IMR-90 (cell line): ENCODE results near the gene AHI1. TPM values are rescaled to one million over a fixed set of nuclear protein-coding genes. Genes with fewer than 3 reads are reported as not detected.

Experiments
- ATAC-seq: fragments of 200-7000 bp; cut with Tn5 transposase; 2 replicates; pipeline ENCODE4 v1.9.1; 2020; ENCODE audit warnings: low read depth, mild to moderate bottlenecking, moderate library complexity
- BruUV-seq: library from RNA; stranded (reverse); fragments of 400-500 nt; replicated peaks from 2 replicates; lab custom pipeline; 2021; lab: Mats Ljungman, UMichigan
- CTCF ChIA-PET: fragments of 300-600 bp; formaldehyde crosslinking; extraction: SDS; loops from one replicate; lab custom pipeline; 2021; ENCODE audit warnings: antibody characterized with exemption; lab: Yijun Ruan, JAX
- POLR2A ChIA-PET: fragments of 300-600 bp; sonication (Branson Sonifier 250); formaldehyde crosslinking; loops from one replicate; lab custom pipeline; 2022; ENCODE audit warnings: antibody characterized with exemption; ENCODE audit not compliant: unreplicated experiment; lab: Charles Lee
- DNase-seq: peaks from one replicate; pipeline ENCODE4 v3.0.0; 2013
- H2AFZ ChIP-seq: replicated peaks from 2 replicates; pipeline ENCODE3; 2013; ENCODE audit warnings: low read length, mild to moderate bottlenecking; ENCODE audit not compliant: poor library complexity
- H2AK5ac ChIP-seq: 2 replicates; pipeline ENCODE4 v1.6.1; 2013; ENCODE audit warnings: low read depth, low read length, inconsistent platforms
- H2AK9ac ChIP-seq: replicated peaks from 2 replicates; pipeline ENCODE3; 2013; ENCODE audit warnings: mild to moderate bottlenecking, low read depth, low read length, moderate library complexity; ENCODE audit not compliant: poor library complexity
- H2BK120ac ChIP-seq: 2 replicates; pipeline ENCODE4 v1.6.1; 2013; ENCODE audit warnings: low read depth, low read length, inconsistent platforms
- H2BK15ac ChIP-seq: 3 replicates; pipeline ENCODE4 v1.6.1; 2013; ENCODE audit warnings: low read depth, low read length, inconsistent platforms
- H2BK20ac ChIP-seq: 2 replicates; pipeline ENCODE4 v1.6.1; 2013; ENCODE audit warnings: low read depth, mild to moderate bottlenecking, inconsistent platforms, low read length, moderate library complexity
- H2BK5ac ChIP-seq: 2 replicates; pipeline ENCODE4 v1.6.1; 2013; ENCODE audit warnings: mild to moderate bottlenecking, low read depth, low read length, inconsistent platforms; ENCODE audit not compliant: poor library complexity, severe bottlenecking
- H3K14ac ChIP-seq: replicated peaks from 2 replicates; pipeline ENCODE4 v1.6.1; 2013; ENCODE audit warnings: low read depth, low read length, inconsistent platforms
- H3K18ac ChIP-seq: 2 replicates; pipeline ENCODE4 v1.6.1; 2013; ENCODE audit warnings: low read depth, low read length, control low read depth
- H3K23ac ChIP-seq: 2 replicates; pipeline ENCODE4 v1.6.1; 2013; ENCODE audit warnings: low read depth, low read length, inconsistent platforms
- H3K27ac ChIP-seq: 2 replicates; pipeline ENCODE4 v1.5.1; 2013; ENCODE audit warnings: mild to moderate bottlenecking, control low read depth, low read length; ENCODE audit not compliant: insufficient read depth
- H3K27me3 ChIP-seq: 2 replicates; pipeline ENCODE4 v1.6.1; 2013; ENCODE audit warnings: low read length; ENCODE audit not compliant: control insufficient read depth, insufficient read depth
- H3K36me3 ChIP-seq: 2 replicates; pipeline ENCODE4 v1.6.1; 2013; ENCODE audit warnings: low read length, mixed read lengths; ENCODE audit not compliant: control insufficient read depth, insufficient read depth
- H3K4ac ChIP-seq: 2 replicates; pipeline ENCODE4 v1.6.1; 2013; ENCODE audit warnings: low read depth, low read length, inconsistent platforms
- H3K4me1 ChIP-seq: 2 replicates; pipeline ENCODE4 v1.6.1; 2013; ENCODE audit warnings: low read length, mixed read lengths; ENCODE audit not compliant: control insufficient read depth, insufficient read depth
- H3K4me2 ChIP-seq: 2 replicates; pipeline ENCODE4 v1.6.1; 2013; ENCODE audit warnings: low read depth, mild to moderate bottlenecking, control low read depth, low read length, moderate library complexity
- H3K4me3 ChIP-seq: 2 replicates; pipeline ENCODE4 v1.5.1; 2013; ENCODE audit warnings: low read depth, mild to moderate bottlenecking, control low read depth, low read length, moderate library complexity; ENCODE audit not compliant: insufficient read depth
- H3K56ac ChIP-seq: 2 replicates; pipeline ENCODE4 v1.6.1; 2013; ENCODE audit warnings: low read length, inconsistent platforms; ENCODE audit not compliant: insufficient read depth; ENCODE audit errors: extremely low read depth
- H3K79me1 ChIP-seq, 2 experiments: 2 replicates each; pipeline ENCODE4 v1.6.1; 2013; ENCODE audit warnings: low read length in 2 of 2, inconsistent platforms in 1 of 2, low read depth in 1 of 2
- H3K9ac ChIP-seq: 2 replicates; pipeline ENCODE4 v1.6.1; 2013; ENCODE audit warnings: low read depth, low read length, control low read depth
- H3K9me1 ChIP-seq: 2 replicates; pipeline ENCODE4 v1.6.1; 2013; ENCODE audit warnings: low read length, inconsistent platforms; ENCODE audit not compliant: insufficient read depth
- H3K9me3 ChIP-seq: 2 replicates; pipeline ENCODE4 v1.6.1; 2013; ENCODE audit warnings: low read length; ENCODE audit not compliant: control insufficient read depth, insufficient read depth
- H4K20me1 ChIP-seq: 2 replicates; pipeline ENCODE4 v1.6.1; 2013; ENCODE audit warnings: low read length, inconsistent platforms; ENCODE audit not compliant: insufficient read depth
- H4K5ac ChIP-seq: 2 replicates; pipeline ENCODE4 v1.6.1; 2013; ENCODE audit warnings: mild to moderate bottlenecking, low read depth, low read length, control low read depth
- H4K8ac ChIP-seq, 2 experiments: 2 replicates each; pipeline ENCODE4 v1.6.1; 2013; ENCODE audit warnings: low read depth in 2 of 2, low read length in 2 of 2, control low read depth in 1 of 2, inconsistent platforms in 1 of 2
- H4K91ac ChIP-seq: 2 replicates; pipeline ENCODE4 v1.6.1; 2013; ENCODE audit warnings: low read depth, low read length, inconsistent platforms; ENCODE audit not compliant: insufficient read depth
- FOS ChIP-seq: fragments of 150-350 bp; IDR thresholded peaks from 2 replicates; pipeline ENCODE4 v1.6.1; 2016; ENCODE audit warnings: low read depth, low read length
- NFE2L2 ChIP-seq: fragments of 150-350 bp; IDR thresholded peaks from 2 replicates; pipeline ENCODE4 v1.6.1; 2016; ENCODE audit warnings: low read depth, mild to moderate bottlenecking, low read length
- RAD21 ChIP-seq: IDR thresholded peaks from 2 replicates; pipeline ENCODE4 v1.6.1; 2012; ENCODE audit warnings: low read length, improper control_type of control experiment
- RCOR1 ChIP-seq: IDR thresholded peaks from 2 replicates; pipeline ENCODE4 v1.6.1; 2012; ENCODE audit warnings: mild to moderate bottlenecking, low read length, improper control_type of control experiment; ENCODE audit not compliant: insufficient replicate concordance
- SMC3 ChIP-seq: fragments of 150-350 bp; IDR thresholded peaks from 2 replicates; pipeline ENCODE4 v1.6.1; 2016; ENCODE audit warnings: low read depth, mild to moderate bottlenecking, antibody characterized with exemption, low read length, moderate library complexity
- WGBS, 2 experiments: methylation state at CpG; one replicate each; pipeline versions ENCODE4 v1.1.5 to v1.1.7; 2013; ENCODE audit warnings: missing lambda C conversion rate in 2 of 2; ENCODE audit not compliant: insufficient read length in 1 of 2; ENCODE audit errors: extremely low coverage in 2 of 2; 5-methylcytosine and 5-hydroxymethylcytosine counted together
- dilution Hi-C: fragments of 300-500 bp; cut with HindIII; formaldehyde crosslinking; loops from one replicate; pipeline ENCODE4 v1.14.3; 2018; ENCODE audit warnings: low sequenced_read_pairs; ENCODE audit not compliant: unreplicated experiment
- in situ Hi-C: fragments of 300-500 bp; cut with MboI; formaldehyde crosslinking; loops from 3 replicates; pipeline ENCODE4 v1.14.3; 2019; ENCODE audit warnings: low sequenced_read_pairs, inconsistent platforms, mixed read lengths
- intact Hi-C: fragments of 100-400 bp; cut with micrococcal nuclease; formaldehyde crosslinking; loops from 2 replicates; pipeline ENCODE4 v1.10.0; 2022
- polyA plus RNA-seq, 3 experiments: library from polyadenylated mRNA; depleted of rRNA; stranded (reverse); fragments of >200 nt; gene quantifications; 2 replicates each; pipeline ENCODE4 v1.2.3, GENCODE V29; 2012; ENCODE audit warnings: low replicate concordance in 1 of 3
- total RNA-seq: library from RNA; depleted of rRNA; stranded (reverse); fragments of >200 nt; gene quantifications from 2 replicates; pipeline ENCODE4 v1.2.3, GENCODE V29; 2012
- TF ChIP-seq, protein P1 (sequence below): fragments of 150-350 bp; IDR thresholded peaks from 2 replicates; pipeline ENCODE4 v1.6.1; 2016; ENCODE audit warnings: low read depth, mild to moderate bottlenecking, low read length, moderate library complexity, borderline replicate concordance

The AHI1 gene
- total and polyA plus RNA-seq, 2 of the 4 experiments (the other 2 are of a cell fraction) = 9.5 to 19.4 TPM

DNA sequence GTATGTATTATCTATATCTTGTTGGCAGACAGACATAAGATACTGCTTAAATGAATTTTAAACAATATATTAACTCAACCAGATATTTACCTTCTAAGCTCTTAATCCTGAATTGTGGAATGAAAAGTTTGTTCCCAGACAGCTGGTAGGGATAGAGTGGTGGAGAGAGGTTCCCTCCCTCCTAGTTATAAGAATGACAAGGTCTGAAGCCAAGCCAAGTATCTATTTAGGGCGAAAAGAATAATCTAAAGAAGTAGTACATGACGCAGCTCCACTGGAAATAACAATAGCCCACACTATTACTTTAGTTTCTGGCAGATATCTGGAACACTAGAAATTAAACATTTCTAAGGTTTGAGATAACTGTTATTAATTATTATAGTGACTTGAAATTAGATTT, 104.3 kb downstream of the AHI1 start:
- Histone ChIP-seq H3K9me1 (no peaks in the 10 kb centered on the region), H2BK20ac (no peak overlapping the region), H3K14ac (no peak overlapping the region), H3K4me3 (no peak overlapping the region), H2BK120ac (no peak overlapping the region), H3K9me3 (no peaks in the 10 kb centered on the region), H3K4ac (no peak overlapping the region), H2AK9ac (no peak overlapping the region), H3K27ac (no peak overlapping the region), H4K5ac (no peak overlapping the region), H3K79me1 (no peaks in the 10 kb centered on the region), H3K4me2 (no peak overlapping the region), H4K20me1 (no peaks in the 10 kb centered on the region; the same call in 1 of the 2 replicates), H2BK5ac (no peak overlapping the region), H2BK15ac (no peak overlapping the region), H3K27me3 (no peaks in the 10 kb centered on the region), H4K91ac (no peak overlapping the region), H3K9ac (no peak overlapping the region), H2AK5ac (no peak overlapping the region), H4K8ac (no peak overlapping the region), H2AFZ (no peak overlapping the region), H3K36me3 (peaks cover 5% of the 10 kb centered on the region), H3K18ac (no peak overlapping the region), H3K56ac (no peak overlapping the region), H3K4me1 (no peaks in the 10 kb centered on the region), H3K23ac (no peak overlapping the region)
- ChIA-PET POLR2A (no interaction called here), CTCF (no interaction called here)
- BruUV-seq = no TSS peak
- no peak for DNase-seq
- in situ Hi-C loops (no loop called here), intact Hi-C loops (no loop called here), dilution Hi-C loops (no loop called here)
- whole genome bisulfite sequencing, 2 experiments = no CpG with 5 or more reads among the region's 2 CpGs
- TF ChIP-seq RAD21 (no peak), RCOR1 (no peak), FOS (no peak), NFE2L2 (no peak), SMC3 (no peak)
- TF ChIP-seq, protein P1, sequence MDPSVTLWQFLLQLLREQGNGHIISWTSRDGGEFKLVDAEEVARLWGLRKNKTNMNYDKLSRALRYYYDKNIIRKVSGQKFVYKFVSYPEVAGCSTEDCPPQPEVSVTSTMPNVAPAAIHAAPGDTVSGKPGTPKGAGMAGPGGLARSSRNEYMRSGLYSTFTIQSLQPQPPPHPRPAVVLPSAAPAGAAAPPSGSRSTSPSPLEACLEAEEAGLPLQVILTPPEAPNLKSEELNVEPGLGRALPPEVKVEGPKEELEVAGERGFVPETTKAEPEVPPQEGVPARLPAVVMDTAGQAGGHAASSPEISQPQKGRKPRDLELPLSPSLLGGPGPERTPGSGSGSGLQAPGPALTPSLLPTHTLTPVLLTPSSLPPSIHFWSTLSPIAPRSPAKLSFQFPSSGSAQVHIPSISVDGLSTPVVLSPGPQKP = no peak
- ATAC-seq = no peak
